HL-60 (cell line): ENCODE results near the gene PRDM10.

Experiments used
- DNase-seq, 2 experiments: peaks; one replicate each; pipeline ENCODE4 v3.0.0-alpha.2; 2010 to 2020; ENCODE audit warnings: low read depth in 1 of 2, low spot score in 1 of 2
- H3K27ac ChIP-seq: fragments of 250-450 bp; sonication (Bioruptor Pico); replicated peaks from 2 replicates; pipeline ENCODE4 v1.5.1; 2020; ENCODE audit warnings: mild to moderate bottlenecking, moderate library complexity
- H3K27me3 ChIP-seq: fragments of 250-450 bp; sonication (Bioruptor Pico); 2 replicates; pipeline ENCODE4 v1.5.1; 2021; ENCODE audit warnings: mild to moderate bottlenecking, moderate library complexity; ENCODE audit not compliant: insufficient read depth, poor library complexity, severe bottlenecking
- H3K4me3 ChIP-seq: replicated peaks from 2 replicates; pipeline ENCODE4 v1.5.1; 2011; ENCODE audit warnings: mild to moderate bottlenecking, control low read depth, low read length; ENCODE audit not compliant: insufficient read depth
- CTCF ChIP-seq: IDR thresholded peaks from one replicate; pipeline ENCODE4 v1.5.1; 2011; ENCODE audit warnings: low read length, control low read depth, inconsistent platforms; ENCODE audit not compliant: insufficient read depth
- GABPA ChIP-seq: IDR thresholded peaks from 2 replicates; pipeline ENCODE4 v1.6.1; 2012; ENCODE audit warnings: low read depth
- POLR2AphosphoS5 ChIP-seq: IDR thresholded peaks from 2 replicates; pipeline ENCODE4 v1.6.1; 2012; ENCODE audit warnings: low read depth
- REST ChIP-seq: IDR thresholded peaks from 2 replicates; pipeline ENCODE4 v1.6.1; 2012; ENCODE audit warnings: low read depth; ENCODE audit not compliant: insufficient replicate concordance
- SPI1 ChIP-seq: IDR thresholded peaks from 2 replicates; pipeline ENCODE4 v1.6.1; 2012; ENCODE audit warnings: low read depth, mild to moderate bottlenecking, borderline replicate concordance

The PRDM10 gene

GRCh38 chr11:129998905-129999304 lies 3.7 kb downstream of the PRDM10 start:
- no peak overlapping the region for H3K27ac ChIP-seq
- no peak for DNase-seq

GRCh38 chr11:129998107-129998506 lies 4.5 kb downstream of the PRDM10 start:
- H3K27me3 ChIP-seq, result no peaks in the 10 kb centered on the region
- no peak for DNase-seq
- no peak for TF ChIP-seq POLR2AphosphoS5
- no peak for TF ChIP-seq SPI1
- TF ChIP-seq GABPA, result no peak
- TF ChIP-seq REST, result no peak
- no peak for TF ChIP-seq CTCF
- no peak overlapping the region for H3K4me3 ChIP-seq
- no peak overlapping the region for H3K27ac ChIP-seq

More at GRCh38 chr11:129998905-129999304, 3.7 kb downstream of the PRDM10 start:
- H3K4me3 ChIP-seq, result no peak overlapping the region
- TF ChIP-seq REST (no peak), GABPA (no peak), SPI1 (no peak), CTCF (no peak), POLR2AphosphoS5 (no peak)
- H3K27me3 ChIP-seq, result no peaks in the 10 kb centered on the region

GRCh38 chr11:129997513-129997912 lies 5.1 kb downstream of the PRDM10 start:
- no peaks in the 10 kb centered on the region for H3K27me3 ChIP-seq
- no peak overlapping the region for H3K27ac ChIP-seq
- H3K4me3 ChIP-seq, result no peak overlapping the region
- TF ChIP-seq GABPA (no peak), SPI1 (no peak), REST (no peak), POLR2AphosphoS5 (no peak), CTCF (no peak)
- no peak for DNase-seq
